Effector memory CD4-positive, alpha-beta T cell (primary cell): Measurements from ENCODE around the gene KIF25.

Source experiments
- DNase-seq, 3 donors: peaks; one replicate each; pipeline ENCODE4 v3.0.0-alpha.2; 2020
- H3K27ac ChIP-seq: 2 replicates; pipeline ENCODE4 v1.7.0; 2013; ENCODE audit warnings: mild to moderate bottlenecking, low read length, moderate library complexity; ENCODE audit not compliant: insufficient read depth, poor library complexity, severe bottlenecking
- H3K27me3 ChIP-seq: replicated peaks from 2 replicates; pipeline ENCODE4 v1.7.0; 2013; ENCODE audit warnings: mild to moderate bottlenecking, low read length; ENCODE audit not compliant: insufficient read depth, control insufficient read depth, poor library complexity, severe bottlenecking
- H3K36me3 ChIP-seq: 2 replicates; pipeline ENCODE4 v1.7.0; 2013; ENCODE audit warnings: mild to moderate bottlenecking, low read length, moderate library complexity; ENCODE audit not compliant: control insufficient read depth, insufficient read depth
- H3K4me1 ChIP-seq: 2 replicates; pipeline ENCODE4 v1.7.0; 2013; ENCODE audit warnings: low read length, mild to moderate bottlenecking; ENCODE audit not compliant: control insufficient read depth, insufficient read depth, poor library complexity, severe bottlenecking
- H3K4me3 ChIP-seq: 2 replicates; pipeline ENCODE4 v1.7.0; 2013; ENCODE audit warnings: low read length, low read depth, mild to moderate bottlenecking; ENCODE audit not compliant: insufficient read depth, poor library complexity, severe bottlenecking
- H3K9me3 ChIP-seq: 2 replicates; pipeline ENCODE4 v1.7.0; 2013; ENCODE audit warnings: mild to moderate bottlenecking, low read length, moderate library complexity; ENCODE audit not compliant: control insufficient read depth

The KIF25 gene

DNA sequence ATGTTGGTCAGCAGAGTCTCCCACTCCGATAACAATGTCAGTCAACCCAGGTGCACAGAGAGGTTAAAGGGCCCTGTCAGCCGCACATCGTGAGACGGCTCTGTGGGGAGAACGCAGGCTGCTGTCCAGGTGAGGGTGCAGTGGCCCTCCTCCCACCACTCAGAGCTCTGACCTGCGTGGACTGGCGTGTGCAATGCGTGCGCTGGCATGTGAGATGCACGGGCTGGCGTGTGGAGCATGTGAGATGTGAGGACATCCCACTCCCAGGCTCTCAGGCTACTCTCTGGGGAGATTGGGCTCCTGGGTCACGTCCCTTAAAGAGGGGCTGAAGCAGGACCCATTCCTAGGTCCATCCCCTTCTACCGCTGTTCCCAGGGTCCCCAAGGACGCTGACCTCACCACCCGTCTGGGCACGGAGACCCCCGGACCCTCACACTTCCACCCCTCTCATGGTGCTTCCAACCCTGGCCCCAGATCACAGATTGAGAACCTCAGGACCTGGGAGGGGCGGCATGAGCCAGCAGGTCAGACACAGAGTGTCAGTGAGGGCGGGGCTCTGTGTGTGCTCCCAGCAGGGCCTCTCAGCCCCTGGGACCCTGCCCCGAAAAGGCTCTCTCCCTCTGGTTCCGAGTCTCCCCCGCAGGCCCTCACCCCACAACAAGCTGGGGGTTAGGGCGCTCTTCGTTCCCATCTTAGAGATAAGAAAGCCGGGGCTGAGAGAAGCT lies 90.1 kb downstream of the KIF25 start:
- DNase-seq: no peak
- H3K27ac ChIP-seq: no peak overlapping the region
- H3K9me3 ChIP-seq: no peaks in the 10 kb centered on the region
- H3K4me1 ChIP-seq: no peaks in the 10 kb centered on the region
- no peaks in the 10 kb centered on the region for H3K36me3 ChIP-seq
- H3K4me3 ChIP-seq: no peak overlapping the region
- no peaks in the 10 kb centered on the region for H3K27me3 ChIP-seq

DNA sequence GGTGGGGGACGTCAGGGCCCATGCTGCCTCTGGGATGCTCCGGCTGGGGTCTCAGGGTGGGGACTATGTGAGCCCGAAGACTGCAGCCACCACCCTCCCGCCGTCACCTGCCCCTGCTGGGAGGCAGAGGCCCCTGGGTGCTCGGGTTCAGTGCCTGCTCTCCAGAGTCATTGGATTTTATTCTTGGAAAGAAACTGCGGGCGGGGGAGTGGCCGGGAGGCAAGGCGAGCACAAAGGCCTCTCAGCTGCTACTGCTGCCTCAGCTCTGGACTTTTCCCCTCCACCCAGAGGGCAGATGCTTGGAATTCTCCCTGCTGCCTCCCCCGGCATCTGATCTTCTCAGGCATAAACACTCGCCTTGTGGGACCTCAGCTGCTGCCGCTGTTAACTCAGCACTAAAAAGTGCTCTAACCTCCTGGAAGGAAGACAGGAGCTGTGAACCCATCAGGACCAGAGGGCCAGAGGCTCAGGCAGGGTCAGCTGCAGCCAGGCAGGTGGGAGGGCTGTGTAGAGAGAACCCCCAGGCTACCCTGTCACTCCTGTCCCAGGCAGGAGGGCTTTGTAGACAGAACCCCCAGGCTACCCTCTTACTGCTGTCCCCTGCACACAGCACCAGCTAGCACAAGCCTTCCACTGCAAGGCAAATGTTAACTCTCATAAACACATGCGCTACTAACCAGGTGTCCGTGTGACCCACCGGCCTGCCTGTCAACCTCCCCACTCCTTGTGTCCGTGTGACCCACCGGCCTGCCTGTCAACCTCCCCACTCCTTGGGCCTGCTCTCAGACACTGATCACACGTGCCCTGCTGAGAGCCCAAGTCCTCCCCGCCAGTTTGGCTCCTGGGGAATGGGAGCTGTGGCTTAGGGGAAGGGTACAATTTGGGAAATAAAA lies 90.9 kb downstream of the KIF25 start:
- no peaks in the 10 kb centered on the region for H3K4me1 ChIP-seq
- no peak for DNase-seq

DNA sequence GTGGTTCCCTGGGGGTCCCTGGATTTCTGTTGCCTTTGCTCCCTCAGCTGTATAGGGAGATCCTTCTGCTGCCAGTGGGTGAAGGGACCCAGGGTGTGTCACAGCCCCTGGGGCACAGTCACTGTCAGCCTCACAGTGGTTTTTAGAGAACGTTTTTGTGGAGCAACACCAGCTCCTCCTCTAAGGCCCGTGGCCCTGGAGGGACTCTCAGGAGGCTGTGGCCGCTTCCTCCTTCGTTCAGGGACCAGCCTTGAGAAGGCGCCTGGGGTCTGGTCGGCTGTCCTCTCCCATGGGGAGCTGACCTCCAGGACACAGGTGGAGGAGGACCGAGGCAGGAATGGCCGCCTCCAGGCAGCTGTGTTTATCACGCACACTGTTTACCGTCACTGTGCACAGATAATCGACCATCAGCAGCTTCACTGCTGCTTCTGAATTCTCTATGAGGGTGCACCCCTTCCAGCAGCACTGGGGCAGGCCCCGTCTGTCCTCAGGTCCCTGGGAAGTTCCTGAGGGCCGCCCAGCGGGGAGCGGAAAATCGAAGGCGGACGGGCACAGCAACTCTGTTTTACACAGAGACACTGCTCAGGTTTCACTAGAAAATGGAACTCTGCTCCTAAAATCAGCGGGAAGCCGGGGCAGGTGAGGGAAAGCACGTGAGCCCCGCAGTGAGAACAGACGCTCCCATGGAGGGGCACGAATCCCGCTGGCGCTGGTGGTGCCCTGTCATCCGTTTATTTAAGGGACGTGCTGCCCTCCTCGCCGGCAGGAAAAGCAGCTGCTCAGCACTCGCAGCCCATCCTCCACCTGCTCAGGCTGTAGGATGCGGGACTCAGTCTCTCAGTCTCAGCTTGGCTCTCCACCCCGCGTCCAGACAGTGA lies 92.0 kb downstream of the KIF25 start:
- Histone ChIP-seq H3K4me1 (no peaks in the 10 kb centered on the region), H3K27ac (no peak overlapping the region), H3K4me3 (no peak overlapping the region), H3K27me3 (no peaks in the 10 kb centered on the region), H3K36me3 (no peaks in the 10 kb centered on the region), H3K9me3 (no peaks in the 10 kb centered on the region)
- no peak for DNase-seq

More for the DNA sequence above, 90.9 kb downstream of the KIF25 start:
- no peaks in the 10 kb centered on the region for H3K9me3 ChIP-seq
- H3K27me3 ChIP-seq: no peaks in the 10 kb centered on the region
- no peak overlapping the region for H3K4me3 ChIP-seq
- no peaks in the 10 kb centered on the region for H3K36me3 ChIP-seq
- no peak overlapping the region for H3K27ac ChIP-seq

DNA sequence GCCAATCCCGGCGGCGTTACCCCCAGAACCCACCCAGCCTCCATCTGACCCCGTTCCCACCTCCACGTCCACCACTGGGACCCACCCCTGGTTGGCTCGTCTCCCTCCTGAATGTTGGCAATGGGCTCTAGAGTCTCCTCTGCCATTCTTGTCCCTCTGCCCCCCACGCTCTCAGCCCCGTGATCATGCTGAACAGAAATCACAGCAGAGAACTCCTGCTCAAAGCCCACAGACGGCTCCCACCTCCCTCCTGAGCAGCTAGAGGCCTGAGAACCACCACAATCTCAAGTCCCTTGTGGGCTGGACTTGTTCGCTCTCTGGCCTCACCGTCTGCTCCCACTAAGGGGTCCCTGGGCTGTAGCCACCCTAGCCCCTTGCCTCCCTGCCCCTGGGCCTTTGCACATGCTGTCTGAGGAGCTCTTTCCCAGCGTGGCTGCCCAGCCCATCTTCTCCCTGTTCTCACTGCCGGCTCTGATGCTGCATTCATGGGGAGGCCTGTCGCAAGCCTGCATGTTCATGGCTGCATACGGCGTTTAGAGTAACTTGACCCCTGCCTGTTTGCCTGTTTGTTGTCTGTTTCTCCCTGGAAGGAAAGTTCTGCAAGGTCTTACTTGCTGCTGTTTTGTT lies 92.7 kb downstream of the KIF25 start:
- H3K27ac ChIP-seq: no peak overlapping the region

DNA sequence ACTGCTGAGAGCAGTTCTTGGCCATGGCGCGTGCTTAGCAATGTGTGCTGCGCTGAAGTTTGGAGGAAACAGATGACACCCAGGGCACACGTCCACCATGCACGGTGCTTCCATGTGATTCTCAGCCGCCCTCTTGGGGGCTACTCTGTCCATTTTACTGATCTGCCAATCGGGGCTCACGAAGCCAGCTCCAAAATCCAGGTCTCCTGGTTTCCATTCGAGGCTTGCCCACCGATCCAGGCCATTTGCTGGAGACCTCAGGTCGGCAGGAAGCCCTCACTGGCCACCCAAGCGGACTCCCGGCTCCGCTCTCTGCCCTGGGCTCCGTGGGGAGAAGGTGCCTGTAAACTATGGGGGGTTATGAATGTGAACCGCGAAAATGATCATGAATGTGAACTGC lies 93.2 kb downstream of the KIF25 start:
- Histone ChIP-seq H3K27ac (no peak overlapping the region), H3K4me3 (no peak overlapping the region), H3K4me1 (no peaks in the 10 kb centered on the region), H3K27me3 (no peaks in the 10 kb centered on the region), H3K36me3 (no peaks in the 10 kb centered on the region), H3K9me3 (no peaks in the 10 kb centered on the region)
- no peak for DNase-seq

More for the DNA sequence above, 92.7 kb downstream of the KIF25 start:
- Histone ChIP-seq H3K9me3 (no peaks in the 10 kb centered on the region), H3K4me3 (no peak overlapping the region), H3K4me1 (no peaks in the 10 kb centered on the region), H3K27me3 (no peaks in the 10 kb centered on the region), H3K36me3 (no peaks in the 10 kb centered on the region)
- DNase-seq: no peak

DNA sequence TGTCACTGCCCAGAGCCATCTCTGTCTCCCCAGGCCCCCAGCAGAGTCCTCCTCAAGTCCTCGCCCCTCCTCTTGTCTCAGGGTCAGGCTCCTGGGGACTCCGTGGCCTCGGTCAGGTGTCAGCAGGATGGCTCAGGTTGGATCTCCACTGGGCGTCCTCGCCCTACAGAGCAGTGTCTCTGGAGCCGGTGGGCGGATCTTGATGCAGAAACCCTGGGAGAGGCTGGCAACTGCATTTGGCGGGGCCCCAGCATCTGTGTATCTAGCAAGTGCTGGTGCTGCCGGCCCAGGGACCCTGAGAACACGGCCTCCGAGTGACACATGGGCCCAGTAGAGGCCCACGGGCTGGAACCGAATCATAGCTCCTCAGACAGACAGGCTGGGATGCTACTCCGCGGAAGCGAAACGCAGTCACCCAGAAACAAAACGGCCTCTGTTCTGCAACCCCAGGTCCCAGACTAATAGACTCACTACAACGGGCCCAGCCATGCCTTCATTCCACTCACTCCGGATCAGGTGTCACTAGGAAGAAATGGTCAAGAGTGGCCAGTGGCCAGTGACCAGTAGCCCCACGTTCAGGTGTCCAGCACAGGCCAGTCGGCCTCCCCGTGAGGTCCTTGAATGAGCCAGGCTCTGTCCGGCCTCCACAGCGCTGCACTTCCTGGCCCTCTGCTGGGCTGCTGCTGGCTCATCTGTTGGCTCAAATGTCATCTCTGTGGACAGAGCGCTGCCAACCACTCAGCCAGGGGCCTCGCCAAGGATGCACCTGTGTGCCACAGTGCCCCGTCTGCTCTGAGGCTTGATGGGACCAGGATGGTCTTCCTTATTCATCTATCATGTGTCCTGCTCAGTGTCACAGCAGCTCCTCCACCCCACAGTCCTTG lies 94.2 kb downstream of the KIF25 start:
- H3K9me3 ChIP-seq: no peaks in the 10 kb centered on the region
- H3K4me3 ChIP-seq: no peak overlapping the region
- H3K4me1 ChIP-seq: no peaks in the 10 kb centered on the region
- H3K27ac ChIP-seq: no peak overlapping the region
- no peaks in the 10 kb centered on the region for H3K36me3 ChIP-seq
- no peaks in the 10 kb centered on the region for H3K27me3 ChIP-seq
- no peak for DNase-seq

DNA sequence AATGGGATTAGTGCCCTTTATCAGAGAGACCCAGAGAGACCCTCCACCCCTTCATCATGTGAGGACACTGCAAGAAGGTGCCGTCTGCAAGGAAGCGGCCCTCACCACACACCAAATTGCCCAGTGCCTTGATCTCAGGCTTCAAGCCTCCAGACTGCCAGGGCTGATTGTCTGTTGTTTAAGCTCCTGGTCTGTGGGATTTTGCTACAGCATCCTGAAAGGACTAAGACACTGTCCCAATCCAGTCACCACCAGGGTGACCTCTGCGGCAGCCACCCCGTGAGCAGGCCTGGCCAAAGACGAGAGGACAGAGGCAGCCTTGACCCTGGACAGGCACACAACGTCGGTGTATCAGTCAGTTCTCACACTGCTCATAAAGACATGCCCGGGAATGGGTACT lies 95.1 kb downstream of the KIF25 start:
- H3K27me3 ChIP-seq: no peaks in the 10 kb centered on the region
- H3K4me1 ChIP-seq: no peaks in the 10 kb centered on the region
- H3K4me3 ChIP-seq: no peak overlapping the region
- H3K27ac ChIP-seq: no peak overlapping the region
- no peaks in the 10 kb centered on the region for H3K9me3 ChIP-seq
- H3K36me3 ChIP-seq: no peaks in the 10 kb centered on the region
- no peak for DNase-seq

DNA sequence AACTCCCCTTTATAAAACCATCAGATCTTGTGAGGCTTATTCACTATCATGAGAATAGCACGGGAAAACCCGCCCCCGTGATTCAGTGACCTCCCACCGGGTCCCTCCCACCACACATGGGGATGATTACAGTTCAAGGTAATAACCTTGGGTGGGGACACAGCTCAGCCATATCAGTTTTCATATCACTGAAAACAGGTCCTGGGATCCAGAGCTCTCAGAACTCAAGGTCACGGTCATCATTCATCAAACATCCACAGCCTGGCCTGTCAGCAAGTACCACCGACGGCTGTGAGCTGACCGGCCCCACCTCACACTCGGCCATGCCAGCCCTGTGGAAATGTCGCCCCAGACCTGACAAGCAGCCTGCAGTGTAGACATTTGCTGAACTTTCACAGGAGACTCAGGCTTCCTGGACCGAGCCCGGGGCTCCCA lies 95.6 kb downstream of the KIF25 start:
- DNase-seq: no peak
- no peak overlapping the region for H3K4me3 ChIP-seq
- H3K27me3 ChIP-seq: no peaks in the 10 kb centered on the region
- no peaks in the 10 kb centered on the region for H3K36me3 ChIP-seq
- H3K4me1 ChIP-seq: no peaks in the 10 kb centered on the region
- H3K27ac ChIP-seq: no peak overlapping the region
- no peaks in the 10 kb centered on the region for H3K9me3 ChIP-seq

DNA sequence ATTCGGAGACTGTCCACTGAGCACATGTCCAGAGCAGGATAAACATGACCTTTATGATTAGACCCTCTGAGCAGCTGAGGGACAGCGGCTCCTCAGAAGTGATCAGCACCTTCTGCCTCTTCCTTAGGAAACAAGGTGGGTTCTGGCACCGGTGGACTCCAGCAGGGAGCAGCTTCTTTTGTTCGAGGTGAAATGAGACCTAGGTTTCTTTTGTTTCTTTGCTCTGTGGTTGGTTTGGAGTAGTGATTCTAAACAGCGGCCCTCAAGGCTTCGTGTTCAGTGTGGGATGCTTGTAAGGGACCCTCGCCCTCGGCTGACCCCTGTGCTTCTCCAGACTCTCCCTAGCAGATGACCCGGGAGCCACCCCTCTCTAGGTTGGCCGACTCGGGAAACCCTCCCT lies 96.2 kb downstream of the KIF25 start:
- no peak for DNase-seq
- H3K27me3 ChIP-seq: no peaks in the 10 kb centered on the region
- no peak overlapping the region for H3K4me3 ChIP-seq
- H3K36me3 ChIP-seq: no peaks in the 10 kb centered on the region
- no peaks in the 10 kb centered on the region for H3K9me3 ChIP-seq
- no peak overlapping the region for H3K27ac ChIP-seq
- no peaks in the 10 kb centered on the region for H3K4me1 ChIP-seq
